IPS DF 6.9 (cell line): ENCODE results near the gene ATG3.

Source experiments
- DNase-seq: peaks from one replicate; pipeline ENCODE4 v3.0.0-alpha.2; 2013; ENCODE audit warnings: low read depth, low spot score
- H3K27ac ChIP-seq: one replicate; pipeline ENCODE4 v1.5.1; 2013; ENCODE audit warnings: low read length, control low read depth
- H3K27me3 ChIP-seq: 2 replicates; pipeline ENCODE4 v1.6.1; 2013; ENCODE audit warnings: mild to moderate bottlenecking, low read length; ENCODE audit not compliant: control insufficient read depth, insufficient read depth
- H3K36me3 ChIP-seq: 2 replicates; pipeline ENCODE4 v1.6.1; 2013; ENCODE audit warnings: low read length; ENCODE audit not compliant: control insufficient read depth, insufficient read depth
- H3K4me1 ChIP-seq: 2 replicates; pipeline ENCODE4 v1.6.1; 2013; ENCODE audit warnings: low read length; ENCODE audit not compliant: control insufficient read depth, insufficient read depth
- H3K4me3 ChIP-seq: 2 replicates; pipeline ENCODE4 v1.5.1; 2013; ENCODE audit warnings: mild to moderate bottlenecking, low read length
- H3K9me3 ChIP-seq: 2 replicates; pipeline ENCODE4 v1.6.1; 2013; ENCODE audit warnings: low read length, inconsistent platforms; ENCODE audit not compliant: control insufficient read depth, insufficient read depth
- WGBS: extraction: QIAGEN DNeasy Blood & Tissue Kit; methylation state at CpG from one replicate; pipeline ENCODE4 v1.1.7; 2013; ENCODE audit warnings: mixed read lengths, missing lambda C conversion rate; ENCODE audit not compliant: insufficient read length, insufficient coverage; 5-methylcytosine and 5-hydroxymethylcytosine counted together

ATG3 gene

GRCh38 chr3:112482675-112483074 is 79.1 kb downstream of the ATG3 start:
- no peak for DNase-seq
- Histone ChIP-seq H3K27ac (no peak overlapping the region), H3K4me3 (no peak overlapping the region), H3K9me3 (no peaks in the 10 kb centered on the region), H3K36me3 (no peaks in the 10 kb centered on the region), H3K4me1 (peaks cover 2% of the 10 kb centered on the region; the same call in 1 of the 2 replicates), H3K27me3 (no peaks in the 10 kb centered on the region)
- WGBS = no CpG with 5 or more reads among the region's 1 CpG
